HK-2 (cell line): ENCODE results near the gene CNBP.
"Not testable (repeated sequence)": the region's sequence is repeated elsewhere in the genome, so short reads cannot be mapped to it uniquely, and the experiment has no call there.

ENCODE experiments used
- DNase-seq: peaks from one replicate; pipeline ENCODE4 v3.0.0-alpha.2; 2018; ENCODE audit not compliant: unreplicated experiment

Gene CNBP

DNA sequence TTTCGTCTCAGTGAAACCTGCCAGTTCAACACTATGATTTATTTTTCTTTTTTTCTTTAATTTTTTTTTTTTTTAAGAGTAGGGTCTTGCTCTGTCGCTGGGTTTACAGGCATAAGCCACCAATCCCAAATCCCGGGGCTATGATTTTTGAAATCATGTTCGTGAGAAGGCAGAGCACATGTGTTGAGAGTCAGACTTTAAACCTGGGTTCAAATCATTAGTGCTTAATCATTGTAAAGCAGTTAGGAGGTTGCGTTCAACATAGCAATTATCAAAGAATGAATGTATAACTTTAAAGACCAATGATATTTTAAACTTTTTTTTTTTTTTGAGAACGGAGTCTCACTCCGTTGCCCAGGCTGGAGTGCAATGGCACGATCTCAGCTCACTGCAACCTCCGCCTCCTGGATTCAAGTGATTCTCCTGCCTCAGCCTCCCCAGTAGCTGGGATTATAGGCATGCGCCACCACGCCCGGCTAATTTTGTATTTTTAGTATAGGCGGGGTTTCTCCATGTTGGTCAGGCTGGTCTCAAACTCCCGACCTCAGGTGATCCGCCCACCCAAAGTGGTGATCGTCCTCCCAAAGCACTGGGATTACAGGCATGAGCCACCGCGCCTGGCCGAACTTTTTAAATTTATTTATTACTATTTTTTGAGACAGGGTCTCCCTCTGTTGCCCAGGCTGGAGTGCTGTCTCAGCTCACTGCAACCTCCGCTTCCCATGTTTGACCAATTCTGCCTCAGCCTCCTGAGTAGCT lies 1.3 kb upstream of the CNBP start:
- DNase-seq: not testable (repeated sequence)

DNA sequence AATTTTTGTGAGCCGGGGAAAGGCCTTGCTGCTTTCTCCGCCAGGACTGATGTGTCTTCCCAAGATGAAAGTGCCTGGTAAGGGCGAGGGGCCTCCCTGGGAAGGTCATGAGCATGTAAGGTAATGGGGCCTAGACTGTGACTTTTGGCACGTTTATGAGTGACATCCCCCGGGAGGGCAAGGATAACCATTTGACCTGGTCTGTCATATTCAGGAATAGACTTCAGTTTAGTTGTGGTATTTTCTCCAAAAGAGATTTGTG lies 631 bp upstream of the CNBP start:
- no peak for DNase-seq

- no peak for DNase-seq
Measured at GRCh38 chr3:129182390-129183185, 1.1 kb downstream of the CNBP start.

GRCh38 chr3:129181819-129182218 lies 1.9 kb downstream of the CNBP start:
- DNase-seq: no peak

GRCh38 chr3:129180461-129180860 lies 3.2 kb downstream of the CNBP start:
- DNase-seq: no peak

GRCh38 chr3:129176051-129176450 lies 7.6 kb downstream of the CNBP start:
- DNase-seq: no peak

DNA sequence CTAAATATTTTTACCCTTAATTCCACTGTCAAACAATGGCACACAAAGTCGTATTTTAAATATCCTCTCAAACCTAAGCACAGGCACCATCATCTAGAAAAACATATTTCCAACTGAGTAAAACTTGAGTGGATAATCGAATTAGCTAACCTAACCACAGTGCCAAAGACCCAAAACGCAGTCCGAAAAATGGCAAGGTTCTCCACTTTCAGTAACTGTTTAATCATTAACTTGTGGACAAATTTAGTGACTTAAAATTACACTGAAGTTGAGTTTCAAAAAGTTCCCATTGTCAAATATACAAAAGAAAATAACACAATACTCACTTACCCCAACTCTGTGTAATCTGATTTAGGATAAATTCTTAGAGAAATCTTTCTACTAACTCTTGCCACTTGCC lies 10.0 kb downstream of the CNBP start:
- no peak for DNase-seq

DNA sequence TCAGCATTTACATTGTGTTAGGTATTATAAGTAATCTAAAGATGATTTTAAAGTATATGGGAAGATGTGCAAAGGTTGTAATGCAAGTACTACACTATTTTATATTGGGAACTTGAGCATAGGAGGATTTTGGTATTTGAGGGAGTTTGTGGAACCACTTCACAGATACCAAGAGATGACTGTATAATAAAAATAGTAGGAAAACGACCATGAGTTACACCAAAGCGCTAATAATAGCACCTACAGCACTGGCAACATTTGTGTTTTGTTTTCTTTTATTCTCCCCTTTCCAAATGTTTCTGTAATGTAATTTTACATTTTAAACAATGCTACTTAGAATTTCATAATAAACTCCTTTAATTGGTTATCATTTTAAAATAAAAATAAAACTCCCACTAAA lies 10.5 kb downstream of the CNBP start:
- DNase-seq: no peak

- DNase-seq: no peak
Measured at GRCh38 chr3:129166579-129167332, 16.9 kb downstream of the CNBP start.

DNA sequence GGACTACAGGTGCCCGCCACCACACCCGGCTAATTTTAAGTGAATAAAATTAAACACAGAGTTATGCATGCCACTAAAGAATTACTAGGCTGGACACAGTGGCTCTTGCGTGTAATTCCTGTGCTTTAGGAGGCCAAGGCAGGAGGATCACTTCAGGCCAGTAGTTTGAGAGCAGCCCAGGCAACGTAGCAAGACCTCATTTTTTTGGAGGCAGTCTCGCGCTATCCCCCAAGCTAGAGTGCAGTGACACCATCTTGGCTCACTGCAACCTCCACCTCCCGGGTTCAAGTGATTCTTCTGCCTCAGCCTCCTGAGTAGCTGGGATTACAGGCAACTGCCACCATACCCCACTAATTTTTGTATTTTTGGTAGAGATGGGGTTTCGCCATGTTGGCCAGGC lies 18.1 kb downstream of the CNBP start:
- not testable (repeated sequence) for DNase-seq

GRCh38 chr3:129164500-129164899 lies 19.2 kb downstream of the CNBP start:
- no peak for DNase-seq

DNA sequence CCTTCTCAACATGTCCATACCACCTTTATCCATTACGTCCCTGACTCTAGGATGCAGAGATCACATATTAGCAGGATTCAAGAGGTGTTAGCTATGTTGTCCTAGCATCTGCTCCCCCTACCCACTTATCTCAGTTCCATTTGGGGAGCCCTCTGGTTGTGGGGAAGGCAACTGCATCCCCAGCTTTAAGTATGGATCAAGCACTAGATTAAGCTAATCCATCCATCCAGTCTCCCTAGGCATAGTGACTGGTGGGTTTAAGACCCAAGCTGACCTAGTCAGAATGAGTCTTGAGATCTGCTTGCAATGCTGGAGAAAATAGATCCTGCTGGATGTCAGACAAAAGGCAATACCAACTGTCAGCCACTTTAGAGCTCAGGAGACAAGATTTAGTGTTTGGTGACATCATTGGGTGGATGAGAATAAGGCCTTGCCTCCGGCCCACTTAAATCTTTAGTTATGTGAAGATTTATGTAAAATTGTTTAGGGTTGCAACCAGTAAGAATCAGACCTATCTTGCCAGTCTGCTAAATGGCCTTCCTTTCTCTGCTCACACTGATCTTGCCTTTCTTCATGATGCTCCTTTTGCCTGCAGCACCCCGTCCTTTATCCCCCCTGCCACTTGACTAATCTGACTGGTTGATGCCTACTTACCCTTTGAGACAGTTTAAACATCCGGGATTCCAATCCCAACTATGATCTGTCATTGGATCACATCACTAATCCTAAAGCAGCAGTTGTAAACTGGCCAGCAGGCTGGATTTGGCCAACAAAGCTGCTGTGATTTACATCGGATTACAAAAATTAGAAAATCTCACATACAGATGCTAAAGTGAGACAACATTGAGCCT lies 20.7 kb downstream of the CNBP start:
- no peak for DNase-seq

- DNase-seq: no peak
Measured at GRCh38 chr3:129161860-129162271, 21.8 kb downstream of the CNBP start.

- peak; percentile 92 for DNase-seq
Measured at GRCh38 chr3:129160891-129161859, 22.5 kb downstream of the CNBP start, which contains the start of gene ISY1. TSS of gene ISY1 (minus strand) at chr3:129161063. CDS start at chr3:129160975, 88 bp downstream.

DNA sequence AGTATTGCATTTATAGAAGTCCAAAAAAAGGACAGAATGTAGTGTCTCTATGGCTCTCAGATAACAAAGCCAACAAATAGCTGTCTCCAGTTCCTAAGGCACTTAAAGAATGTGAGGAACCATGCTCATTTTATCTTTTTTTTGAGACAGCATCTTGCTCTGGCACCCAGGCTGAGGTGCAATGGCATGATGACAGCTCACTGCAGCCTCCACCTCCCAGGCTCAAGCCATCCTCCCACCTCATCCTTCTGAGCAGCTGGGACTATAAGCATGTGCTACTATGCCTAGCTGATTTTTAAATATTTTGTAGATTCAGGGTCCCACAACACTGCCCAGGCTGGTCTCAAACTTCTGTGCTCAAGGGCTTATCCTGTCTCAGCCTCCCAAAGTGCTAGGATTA lies 38.9 kb downstream of the CNBP start:
- no peak for DNase-seq

- not testable (repeated sequence) for DNase-seq
Measured at GRCh38 chr3:129141011-129141410, 42.7 kb downstream of the CNBP start.

GRCh38 chr3:129139911-129140310 lies 43.8 kb downstream of the CNBP start:
- no peak for DNase-seq

DNA sequence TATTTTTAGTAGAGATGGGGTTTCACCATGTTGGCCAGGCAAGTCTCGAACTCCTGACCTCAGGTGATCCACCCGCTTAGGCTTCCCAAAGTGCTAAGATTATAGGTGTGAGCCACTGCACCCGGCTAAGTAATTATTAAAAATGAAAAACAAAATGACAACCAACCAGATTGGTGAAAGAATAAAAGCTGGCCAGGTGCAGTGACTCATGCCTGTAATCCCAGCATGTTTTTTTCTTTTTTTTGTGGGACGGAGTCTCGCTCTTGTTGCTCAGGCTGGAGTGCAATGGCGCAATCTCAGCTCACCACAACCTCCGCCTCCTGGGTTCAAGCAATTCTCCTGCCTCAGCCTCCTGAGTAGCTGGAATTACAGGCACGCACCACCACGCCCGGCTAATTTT lies 47.4 kb downstream of the CNBP start:
- not testable (repeated sequence) for DNase-seq

- no peak for DNase-seq
Measured at GRCh38 chr3:129132097-129132866, 51.4 kb downstream of the CNBP start.
